NCI-H1694 treated with DMSO at 0.1 percent for 48 hours (cell line): ENCODE measurements around the gene SLC12A7.
"Not testable (repeated sequence)": the region's sequence is repeated elsewhere in the genome, so short reads cannot be mapped to it uniquely, and the experiment has no call there.

Source experiments
- DNase-seq: peaks from one replicate; lab custom pipeline; 2025; lab: John Stamatoyannopoulos, UW

The SLC12A7 gene

GRCh38 chr5:1034986-1035385, 76.9 kb downstream of the SLC12A7 start:
- no peak for DNase-seq

- DNase-seq = no peak
Observed at GRCh38 chr5:1034421-1034905, 77.4 kb downstream of the SLC12A7 start.

GRCh38 chr5:1033606-1034420, 78.0 kb downstream of the SLC12A7 start:
- DNase-seq = no peak

- DNase-seq = no peak
Observed at GRCh38 chr5:1033178-1033577, 78.7 kb downstream of the SLC12A7 start.

GRCh38 chr5:1032551-1033027, 79.3 kb downstream of the SLC12A7 start:
- DNase-seq = no peak

GRCh38 chr5:1032011-1032410, 79.9 kb downstream of the SLC12A7 start:
- no peak for DNase-seq

GRCh38 chr5:1031306-1031959, 80.4 kb downstream of the SLC12A7 start:
- DNase-seq = no peak

- no peak for DNase-seq
Observed at GRCh38 chr5:1030801-1031271, 81.0 kb downstream of the SLC12A7 start.

GRCh38 chr5:1029945-1030625, 81.8 kb downstream of the SLC12A7 start:
- DNase-seq = no peak

GRCh38 chr5:1029282-1029944, 82.5 kb downstream of the SLC12A7 start:
- no peak for DNase-seq

- no peak for DNase-seq
Observed at GRCh38 chr5:1028481-1029281, 83.2 kb downstream of the SLC12A7 start.

GRCh38 chr5:1027631-1028441, 84.0 kb downstream of the SLC12A7 start:
- DNase-seq = no peak

- DNase-seq = no peak
Observed at GRCh38 chr5:1026700-1027621, 84.9 kb downstream of the SLC12A7 start.

- DNase-seq = not testable (repeated sequence)
Observed at GRCh38 chr5:1021969-1022336, 89.9 kb downstream of the SLC12A7 start.

- DNase-seq = no peak
Observed at GRCh38 chr5:1021136-1021968, 90.5 kb downstream of the SLC12A7 start.

- no peak for DNase-seq
Observed at GRCh38 chr5:1020452-1020961, 91.4 kb downstream of the SLC12A7 start.

GRCh38 chr5:1019001-1019905, 92.6 kb downstream of the SLC12A7 start:
- DNase-seq = no peak
